Measurements from ENCODE around the gene PIK3AP1.

Gene PIK3AP1

DNA sequence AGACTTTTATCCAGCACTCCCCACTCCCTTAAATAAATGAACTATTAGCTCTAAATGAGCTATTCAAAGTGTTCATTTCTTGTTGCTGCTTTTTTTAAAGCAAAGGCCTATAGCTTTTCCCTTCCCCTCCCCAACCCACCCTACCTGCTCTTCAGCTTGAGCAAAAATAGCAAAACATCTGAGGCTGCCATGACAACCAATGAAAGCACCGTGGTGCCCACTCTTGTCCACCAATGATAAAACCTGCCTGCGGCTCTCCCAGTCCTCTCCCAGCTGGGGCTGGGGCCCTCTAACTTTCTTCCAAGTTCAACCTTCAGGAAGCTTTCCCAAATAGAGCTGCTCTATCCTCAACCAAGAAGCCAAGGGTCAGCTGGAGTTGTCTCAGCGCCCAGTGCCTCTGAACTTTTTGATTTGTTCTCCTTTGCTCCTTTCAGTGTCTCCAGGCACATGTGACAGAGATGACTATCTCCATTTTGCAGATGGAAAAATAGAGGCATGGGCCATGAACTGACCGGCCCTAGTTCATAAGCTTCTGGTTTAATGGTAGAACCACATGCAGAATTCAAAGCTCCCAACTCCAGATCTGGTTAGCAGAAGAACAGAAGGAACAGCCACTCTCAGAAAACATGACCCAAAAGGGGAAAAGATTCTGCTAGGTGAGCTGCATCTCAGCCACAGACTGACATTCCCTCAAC lies 47.7 kb downstream of the PIK3AP1 start:
- 83% methylated on average over 4 of the region's 4 CpGs for WGBS

DNA sequence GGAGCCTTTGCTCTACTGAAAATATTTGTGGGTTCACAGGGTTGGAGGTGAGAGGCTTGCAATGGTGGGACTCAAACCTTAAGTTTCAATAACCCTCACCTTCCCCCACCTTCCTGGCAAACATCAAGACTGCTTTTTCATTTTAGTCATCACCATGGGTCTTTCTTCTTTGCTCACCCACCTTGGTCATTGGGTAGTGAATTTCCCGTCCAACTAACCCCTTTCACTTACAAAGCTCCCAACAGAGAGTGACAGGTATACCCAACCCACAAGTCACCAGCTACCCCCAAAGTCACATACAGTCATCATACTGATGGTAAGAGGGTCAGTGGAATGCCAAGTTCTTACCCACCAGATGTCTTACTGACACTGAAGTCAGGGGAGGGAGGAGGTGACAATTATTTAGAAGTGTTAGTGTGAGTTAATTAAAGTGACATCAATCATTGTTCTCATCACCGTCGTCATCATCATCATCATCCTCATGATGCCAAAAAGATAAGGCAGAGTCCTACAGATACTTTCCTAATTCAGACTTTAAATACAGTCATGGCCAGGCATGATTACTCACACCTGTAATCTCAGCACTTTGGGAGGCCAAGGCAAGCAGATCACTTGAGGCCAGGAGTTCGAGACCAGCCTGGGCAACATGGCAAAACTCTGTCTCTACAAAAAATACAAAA lies 49.0 kb downstream of the PIK3AP1 start:
- no peak overlapping the region for H2AFZ ChIP-seq (ENCODE audit: low read depth, low read length)
- H2BK120ac ChIP-seq (ENCODE audit: low read depth, low read length): no peak overlapping the region
- H2BK5ac ChIP-seq (ENCODE audit: low read depth, low read length, poor library complexity, severe bottlenecking): no peak overlapping the region
- H4K91ac ChIP-seq (ENCODE audit: low read length): no peak overlapping the region
- no peak overlapping the region for H3K23ac ChIP-seq (ENCODE audit: low read length in 2 of 2)
- no peak overlapping the region for H3K27ac ChIP-seq (ENCODE audit: low read length, poor library complexity, severe bottlenecking)
- peaks cover 13% of the 10 kb centered on the region for H3K4me1 ChIP-seq (ENCODE audit: control insufficient read depth, insufficient read depth, low read depth, low read length)
- no peak overlapping the region for H4K8ac ChIP-seq (ENCODE audit: low read length)
- H3K4me2 ChIP-seq (ENCODE audit: low read length, poor library complexity, severe bottlenecking): no peak overlapping the region
- H2BK12ac ChIP-seq (ENCODE audit: low read length in 2 of 2): no peak overlapping the region
- H2BK15ac ChIP-seq (ENCODE audit: low read depth, poor library complexity, severe bottlenecking): no peak overlapping the region
- H3K36me3 ChIP-seq (ENCODE audit: control insufficient read depth in 1 of 2, insufficient read depth in 2 of 2, low read depth in 1 of 2, low read length in 2 of 2): no peaks in the 10 kb centered on the region
- no peak overlapping the region for H3K18ac ChIP-seq (ENCODE audit: low read depth in 1 of 2, low read length in 2 of 2)
- no peaks in the 10 kb centered on the region for H3K9me3 ChIP-seq (ENCODE audit: control insufficient read depth, low read length)
- H3K4me3 ChIP-seq (ENCODE audit: insufficient read depth in 1 of 2, low read depth in 1 of 2, low read length in 2 of 2): no peak overlapping the region
- DNase-seq: no peak
- H3K79me1 ChIP-seq (replicated peaks; ENCODE audit: low read length, poor library complexity, severe bottlenecking): no peaks in the 10 kb centered on the region
- H3K27me3 ChIP-seq (ENCODE audit: control insufficient read depth in 1 of 2, insufficient read depth in 1 of 2, low read length in 2 of 2): no peaks in the 10 kb centered on the region
- no peak overlapping the region for H3K9ac ChIP-seq (ENCODE audit: low read length)
- H2AK5ac ChIP-seq (ENCODE audit: low read length, severe bottlenecking): no peak overlapping the region
- H3K14ac ChIP-seq (ENCODE audit: low read length in 2 of 2): no peak overlapping the region
- H3K4ac ChIP-seq (ENCODE audit: low read depth in 1 of 2, low read length in 2 of 2): no peak overlapping the region
- 97% methylated on average over 2 of the region's 4 CpGs for WGBS

More for the DNA sequence above, 47.7 kb downstream of the PIK3AP1 start:
- Histone ChIP-seq H3K36me3 (ENCODE audit: control insufficient read depth in 1 of 2, insufficient read depth in 2 of 2, low read depth in 1 of 2, low read length in 2 of 2) (no peaks in the 10 kb centered on the region), H3K4me3 (ENCODE audit: insufficient read depth in 1 of 2, low read depth in 1 of 2, low read length in 2 of 2) (no peak overlapping the region), H3K18ac (ENCODE audit: low read depth in 1 of 2, low read length in 2 of 2) (no peak overlapping the region), H2BK12ac (ENCODE audit: low read length in 2 of 2) (no peak overlapping the region), H2BK5ac (ENCODE audit: low read depth, low read length, poor library complexity, severe bottlenecking) (peak overlapping the region; percentile 92), H2AFZ (ENCODE audit: low read depth, low read length) (no peak overlapping the region), H3K14ac (ENCODE audit: low read length in 2 of 2) (no peak overlapping the region), H3K23ac (ENCODE audit: low read length in 2 of 2) (no peak overlapping the region), H3K4me2 (ENCODE audit: low read length, poor library complexity, severe bottlenecking) (no peak overlapping the region), H3K9me3 (ENCODE audit: control insufficient read depth, low read length) (no peaks in the 10 kb centered on the region), H3K79me1 (replicated peaks; ENCODE audit: low read length, poor library complexity, severe bottlenecking) (no peaks in the 10 kb centered on the region), H4K8ac (ENCODE audit: low read length) (no peak overlapping the region), H4K91ac (ENCODE audit: low read length) (no peak overlapping the region), H3K4me1 (ENCODE audit: control insufficient read depth, insufficient read depth, low read depth, low read length) (peaks cover 15% of the 10 kb centered on the region), H3K4ac (ENCODE audit: low read depth in 1 of 2, low read length in 2 of 2) (no peak overlapping the region), H2BK120ac (ENCODE audit: low read depth, low read length) (no peak overlapping the region), H3K27me3 (ENCODE audit: control insufficient read depth in 1 of 2, insufficient read depth in 1 of 2, low read length in 2 of 2) (no peaks in the 10 kb centered on the region), H3K9ac (ENCODE audit: low read length) (no peak overlapping the region), H2BK15ac (ENCODE audit: low read depth, poor library complexity, severe bottlenecking) (no peak overlapping the region), H3K27ac (ENCODE audit: low read length, poor library complexity, severe bottlenecking) (peak overlapping the region; percentile 85), H2AK5ac (ENCODE audit: low read length, severe bottlenecking) (peak overlapping the region; percentile 96)
- DNase-seq: no peak

DNA sequence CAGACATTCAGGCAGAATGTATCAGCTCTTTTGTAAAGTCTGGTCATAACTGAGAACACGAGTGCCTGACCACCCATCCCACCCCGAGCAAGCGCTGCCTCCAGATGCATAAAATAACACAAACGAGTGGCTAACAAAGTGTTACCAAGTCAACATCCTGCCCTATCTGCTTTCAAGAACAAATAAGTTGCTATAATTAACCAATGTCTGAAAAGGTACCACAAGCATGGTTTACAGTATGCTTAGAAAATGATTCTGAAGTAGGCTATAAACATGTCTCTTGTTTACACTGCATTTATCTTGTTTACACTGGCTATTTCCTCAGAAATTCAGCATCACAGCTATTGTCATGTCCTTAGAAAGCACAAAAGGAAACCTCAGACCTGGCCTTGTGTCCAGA lies 49.5 kb downstream of the PIK3AP1 start:
- no peak overlapping the region for H3K27ac ChIP-seq (ENCODE audit: low read length, poor library complexity, severe bottlenecking)
- no peak overlapping the region for H2BK15ac ChIP-seq (ENCODE audit: low read depth, poor library complexity, severe bottlenecking)
- 48% methylated on average over 4 of the region's 4 CpGs for WGBS

DNA sequence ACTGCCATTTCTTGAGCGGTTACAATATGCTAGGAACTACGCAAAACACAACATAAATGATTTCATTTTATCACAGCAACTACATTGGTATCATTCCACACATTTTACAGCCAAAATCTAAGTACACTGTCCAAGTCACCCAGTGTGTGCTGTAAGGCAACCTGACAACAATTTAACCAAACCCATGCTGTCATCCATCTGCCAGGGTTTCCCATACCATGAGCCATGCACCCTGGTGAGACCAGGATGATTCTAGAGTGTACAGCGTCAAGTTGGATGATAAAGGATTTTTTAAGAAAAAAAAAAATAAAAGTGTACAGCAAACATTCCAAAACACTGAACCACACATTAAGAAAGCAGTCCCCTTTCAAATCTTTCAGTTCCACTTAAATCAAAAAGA lies 52.9 kb downstream of the PIK3AP1 start:
- no peak overlapping the region for H2BK15ac ChIP-seq (ENCODE audit: low read depth, poor library complexity, severe bottlenecking)
- H4K8ac ChIP-seq (ENCODE audit: low read length): no peak overlapping the region
- H3K18ac ChIP-seq (ENCODE audit: low read depth in 1 of 2, low read length in 2 of 2): no peak overlapping the region
- no peaks in the 10 kb centered on the region for H3K36me3 ChIP-seq (ENCODE audit: control insufficient read depth in 1 of 2, insufficient read depth in 2 of 2, low read depth in 1 of 2, low read length in 2 of 2)
- H2BK120ac ChIP-seq (ENCODE audit: low read depth, low read length): no peak overlapping the region
- no peaks in the 10 kb centered on the region for H3K79me1 ChIP-seq (replicated peaks; ENCODE audit: low read length, poor library complexity, severe bottlenecking)
- no peak overlapping the region for H3K9ac ChIP-seq (ENCODE audit: low read length)
- no peak overlapping the region for H2AK5ac ChIP-seq (ENCODE audit: low read length, severe bottlenecking)
- DNase-seq: no peak
- peaks cover 9% of the 10 kb centered on the region for H3K4me1 ChIP-seq (ENCODE audit: control insufficient read depth, insufficient read depth, low read depth, low read length)
- no peak overlapping the region for H2AFZ ChIP-seq (ENCODE audit: low read depth, low read length)
- no peak overlapping the region for H3K4me3 ChIP-seq (ENCODE audit: insufficient read depth in 1 of 2, low read depth in 1 of 2, low read length in 2 of 2)
- H3K14ac ChIP-seq (ENCODE audit: low read length in 2 of 2): no peak overlapping the region
- no peak overlapping the region for H4K91ac ChIP-seq (ENCODE audit: low read length)
- H3K4ac ChIP-seq (ENCODE audit: low read depth in 1 of 2, low read length in 2 of 2): no peak overlapping the region
- no peaks in the 10 kb centered on the region for H3K27me3 ChIP-seq (ENCODE audit: control insufficient read depth in 1 of 2, insufficient read depth in 1 of 2, low read length in 2 of 2)
- H2BK12ac ChIP-seq (ENCODE audit: low read length in 2 of 2): no peak overlapping the region
- H2BK5ac ChIP-seq (ENCODE audit: low read depth, low read length, poor library complexity, severe bottlenecking): no peak overlapping the region
- WGBS: 95% methylated on average over 2 of the region's 3 CpGs
- H3K4me2 ChIP-seq (ENCODE audit: low read length, poor library complexity, severe bottlenecking): no peak overlapping the region
- H3K23ac ChIP-seq (ENCODE audit: low read length in 2 of 2): no peak overlapping the region
- H3K9me3 ChIP-seq (ENCODE audit: control insufficient read depth, low read length): no peaks in the 10 kb centered on the region
- H3K27ac ChIP-seq (ENCODE audit: low read length, poor library complexity, severe bottlenecking): no peak overlapping the region

More for the DNA sequence above, 49.5 kb downstream of the PIK3AP1 start:
- Histone ChIP-seq H3K23ac (ENCODE audit: low read length in 2 of 2) (no peak overlapping the region), H2BK5ac (ENCODE audit: low read depth, low read length, poor library complexity, severe bottlenecking) (no peak overlapping the region), H4K91ac (ENCODE audit: low read length) (no peak overlapping the region), H2BK120ac (ENCODE audit: low read depth, low read length) (no peak overlapping the region), H3K79me1 (replicated peaks; ENCODE audit: low read length, poor library complexity, severe bottlenecking) (no peaks in the 10 kb centered on the region), H3K9ac (ENCODE audit: low read length) (no peak overlapping the region), H2BK12ac (ENCODE audit: low read length in 2 of 2) (no peak overlapping the region), H3K4me3 (ENCODE audit: insufficient read depth in 1 of 2, low read depth in 1 of 2, low read length in 2 of 2) (no peak overlapping the region), H3K4me2 (ENCODE audit: low read length, poor library complexity, severe bottlenecking) (no peak overlapping the region), H3K14ac (ENCODE audit: low read length in 2 of 2) (no peak overlapping the region), H3K4ac (ENCODE audit: low read depth in 1 of 2, low read length in 2 of 2) (no peak overlapping the region), H3K9me3 (ENCODE audit: control insufficient read depth, low read length) (no peaks in the 10 kb centered on the region), H2AFZ (ENCODE audit: low read depth, low read length) (no peak overlapping the region), H2AK5ac (ENCODE audit: low read length, severe bottlenecking) (no peak overlapping the region), H4K8ac (ENCODE audit: low read length) (no peak overlapping the region), H3K36me3 (ENCODE audit: control insufficient read depth in 1 of 2, insufficient read depth in 2 of 2, low read depth in 1 of 2, low read length in 2 of 2) (no peaks in the 10 kb centered on the region), H3K27me3 (ENCODE audit: control insufficient read depth in 1 of 2, insufficient read depth in 1 of 2, low read length in 2 of 2) (no peaks in the 10 kb centered on the region), H3K4me1 (ENCODE audit: control insufficient read depth, insufficient read depth, low read depth, low read length) (peaks cover 14% of the 10 kb centered on the region), H3K18ac (ENCODE audit: low read depth in 1 of 2, low read length in 2 of 2) (no peak overlapping the region)
- no peak for DNase-seq
